Panc1 (cell line): ENCODE data around the gene MYO16.

Experiments
- CTCF ChIP-seq: fragments of 450-650 bp; IDR thresholded peaks from 2 replicates; pipeline ENCODE4 v1.5.1; 2017; ENCODE audit warnings: mild to moderate bottlenecking
- REST ChIP-seq, 2 experiments: IDR thresholded peaks; 2 replicates each; pipeline ENCODE4 v1.6.1; 2011 to 2012; ENCODE audit warnings: low read depth in 2 of 2, control low read depth in 1 of 2, low read length in 1 of 2, mild to moderate bottlenecking in 1 of 2, moderate library complexity in 1 of 2; ENCODE audit not compliant: insufficient read depth in 1 of 2

- TF ChIP-seq CTCF (no peak), REST (IDR thresholded peaks at IDR 0.05; ENCODE audit: insufficient read depth in 1 of 2, low read depth in 2 of 2, low read length in 1 of 2) (no peak)
These were observed 526.9 kb downstream of the MYO16 start for GRCh38 chr13:109156181-109156935.
